Activated naive CD4-positive, alpha-beta T cell treated with anti-CD3 and anti-CD28 coated beads, Interleukin-2, amount 50 U/mL, for 16 hours (primary cell): ENCODE results near the gene SYCP1.
"Not testable (repeated sequence)": the region's sequence is repeated elsewhere in the genome, so short reads cannot be mapped to it uniquely, and the experiment has no call there.

Experiments used
- DNase-seq: peaks from one replicate; pipeline ENCODE4 v3.0.0-alpha.2; 2020

Gene SYCP1

GRCh38 chr1:114854693-114855320, at the start of gene SYCP1:
SYCP1 (plus strand) TSS chr1:114854863; CDS start chr1:114855465, 602 bp downstream.
- DNase-seq = no peak

GRCh38 chr1:114819869-114820268, 34.8 kb upstream of the SYCP1 start:
- DNase-seq = no peak

GRCh38 chr1:114820392-114820791, 34.3 kb upstream of the SYCP1 start:
- DNase-seq = no peak

- DNase-seq = no peak
Observed at GRCh38 chr1:114821978-114822377, 32.7 kb upstream of the SYCP1 start.

- no peak for DNase-seq
Observed at GRCh38 chr1:114828251-114828650, 26.4 kb upstream of the SYCP1 start.

GRCh38 chr1:114830075-114830474, 24.6 kb upstream of the SYCP1 start:
- DNase-seq = not testable (repeated sequence)

GRCh38 chr1:114831276-114831994, 23.2 kb upstream of the SYCP1 start:
- no peak for DNase-seq

- no peak for DNase-seq
Observed at GRCh38 chr1:114832057-114832456, 22.6 kb upstream of the SYCP1 start.

GRCh38 chr1:114833421-114833820, 21.2 kb upstream of the SYCP1 start:
- DNase-seq = no peak

GRCh38 chr1:114844270-114844669, 10.4 kb upstream of the SYCP1 start:
- no peak for DNase-seq

GRCh38 chr1:114853584-114853983, 1.1 kb upstream of the SYCP1 start:
- no peak for DNase-seq

GRCh38 chr1:114861384-114861783, 6.7 kb downstream of the SYCP1 start:
- DNase-seq = no peak

GRCh38 chr1:114892194-114892918, 37.7 kb downstream of the SYCP1 start:
- no peak for DNase-seq

GRCh38 chr1:114896795-114897194, 42.1 kb downstream of the SYCP1 start:
- no peak for DNase-seq

GRCh38 chr1:114901814-114902213, 47.2 kb downstream of the SYCP1 start:
- no peak for DNase-seq

GRCh38 chr1:114902343-114902742, 47.7 kb downstream of the SYCP1 start:
- DNase-seq = no peak

- DNase-seq = no peak
Observed at GRCh38 chr1:114903480-114903879, 48.8 kb downstream of the SYCP1 start.

- DNase-seq = not testable (repeated sequence)
Observed at GRCh38 chr1:114915720-114916119, 61.1 kb downstream of the SYCP1 start.

- DNase-seq = no peak
Observed at GRCh38 chr1:114926607-114927006, 71.9 kb downstream of the SYCP1 start.

GRCh38 chr1:114927401-114927800, 72.7 kb downstream of the SYCP1 start:
- DNase-seq = no peak

GRCh38 chr1:114956570-114956969, 101.9 kb downstream of the SYCP1 start:
- no peak for DNase-seq

GRCh38 chr1:114959423-114959822, 104.8 kb downstream of the SYCP1 start:
- no peak for DNase-seq

- DNase-seq = no peak
Observed at GRCh38 chr1:114976891-114977290, 122.2 kb downstream of the SYCP1 start.
